Neural cell (in vitro differentiated cells): Measurements from ENCODE around the gene DYNLRB1. TPM values are rescaled to one million over a fixed set of nuclear protein-coding genes. Genes with fewer than 3 reads are reported as not detected.
A peak's percentile ranks its signal among the peaks of the same experiment; 100 is the strongest.

Experiments used
- H2AFZ ChIP-seq: fragments of 200-600, 300-800 bp; sonication (generic), shearing (Covaris generic); 2 replicates; pipeline ENCODE4 v1.6.0; 2014; ENCODE audit warnings: low read depth, mild to moderate bottlenecking, antibody characterized with exemption, low read length, moderate library complexity
- H3F3A ChIP-seq: fragments of 200-600 bp; shearing (Covaris generic); 2 replicates; pipeline ENCODE4 v1.6.1; 2016; ENCODE audit warnings: mild to moderate bottlenecking, moderate library complexity, mixed read lengths, antibody characterized with exemption, low read length; ENCODE audit not compliant: insufficient read depth, poor library complexity, severe bottlenecking
- H3K27ac ChIP-seq: fragments of 200-600, 300-800 bp; sonication (generic), shearing (Covaris generic); 2 replicates; pipeline ENCODE4 v1.5.1; 2014; ENCODE audit warnings: mild to moderate bottlenecking, low read length, moderate library complexity
- H3K27me3 ChIP-seq: fragments of 300-800, 200-600 bp; sonication (generic), shearing (Covaris generic); 2 replicates; pipeline ENCODE4 v1.6.0; 2014; ENCODE audit warnings: mild to moderate bottlenecking, low read depth, low read length, moderate library complexity; ENCODE audit not compliant: insufficient read depth
- H3K36me3 ChIP-seq: fragments of 300-800, 200-600 bp; sonication (generic), shearing (Covaris generic); 2 replicates; pipeline ENCODE4 v1.5.1; 2014; ENCODE audit warnings: mild to moderate bottlenecking, antibody characterized with exemption, low read length, moderate library complexity; ENCODE audit not compliant: insufficient read depth
- H3K4me2 ChIP-seq: fragments of 300-800, 200-600 bp; sonication (generic), shearing (Covaris generic); 2 replicates; pipeline ENCODE4 v1.6.0; 2014; ENCODE audit warnings: mild to moderate bottlenecking, low read length
- H3K4me3 ChIP-seq: fragments of 300-800, 200-600 bp; sonication (generic), shearing (Covaris generic); 2 replicates; pipeline ENCODE4 v1.5.1; 2014; ENCODE audit warnings: mild to moderate bottlenecking, low read length, moderate library complexity
- H3K79me2 ChIP-seq: fragments of 200-600 bp; shearing (Covaris generic); replicated peaks from 2 replicates; pipeline ENCODE4 v1.6.0; 2014; ENCODE audit warnings: mild to moderate bottlenecking, low read length, moderate library complexity; ENCODE audit not compliant: insufficient read depth
- H3K9ac ChIP-seq: fragments of 300-800, 200-600 bp; sonication (generic), shearing (Covaris generic); 2 replicates; pipeline ENCODE4 v1.6.1; 2016; ENCODE audit warnings: mild to moderate bottlenecking, low read length, mixed read lengths
- H3K9me2 ChIP-seq: fragments of 200-600 bp; shearing (Covaris generic); 2 replicates; pipeline ENCODE4 v1.6.1; 2016; ENCODE audit warnings: mild to moderate bottlenecking, low read length, mixed read lengths; ENCODE audit not compliant: insufficient read depth
- H3K9me3 ChIP-seq: fragments of 200-600, 300-800 bp; sonication (generic), shearing (Covaris generic); 2 replicates; pipeline ENCODE4 v1.6.1; 2016; ENCODE audit warnings: mild to moderate bottlenecking, mixed run types, low read length, moderate library complexity, mixed read lengths
- H4K20me1 ChIP-seq: fragments of 200-600 bp; shearing (Covaris generic); 2 replicates; pipeline ENCODE4 v1.6.1; 2016; ENCODE audit warnings: mild to moderate bottlenecking, mixed run types; ENCODE audit not compliant: insufficient read depth
- CTCF ChIP-seq: fragments of 450-650 bp; IDR thresholded peaks from 2 replicates; pipeline ENCODE4 v1.5.1; 2014; ENCODE audit warnings: antibody characterized with exemption, mild to moderate bottlenecking, moderate library complexity; ENCODE audit not compliant: poor library complexity, severe bottlenecking
- EP300 ChIP-seq: fragments of 450-650 bp; conservative IDR thresholded peaks from 2 replicates; pipeline ENCODE4 v1.6.1; 2014; ENCODE audit warnings: antibody characterized with exemption, mild to moderate bottlenecking, moderate library complexity; ENCODE audit not compliant: poor library complexity, severe bottlenecking
- EZH2 ChIP-seq: fragments of 200-600, 300-800 bp; shearing (Covaris generic), sonication (generic); IDR thresholded peaks from 2 replicates; pipeline ENCODE4 v1.6.1; 2014; ENCODE audit warnings: antibody characterized with exemption, low read length, borderline replicate concordance, mild to moderate bottlenecking; ENCODE audit not compliant: insufficient read depth, poor library complexity, severe bottlenecking
- RAD21 ChIP-seq: fragments of 450-650 bp; conservative IDR thresholded peaks from 2 replicates; pipeline ENCODE4 v1.6.1; 2014; ENCODE audit warnings: antibody characterized with exemption, mild to moderate bottlenecking, moderate library complexity
- REST ChIP-seq: IDR thresholded peaks from 2 replicates; pipeline ENCODE4 v1.6.1; 2012; ENCODE audit warnings: borderline replicate concordance
- SMC3 ChIP-seq: fragments of 450-650 bp; conservative IDR thresholded peaks from 2 replicates; pipeline ENCODE4 v1.6.1; 2014; ENCODE audit warnings: antibody characterized with exemption, mild to moderate bottlenecking, moderate library complexity; ENCODE audit not compliant: poor library complexity
- polyA plus RNA-seq: library from polyadenylated mRNA; depleted of rRNA; stranded (reverse); fragments of >200 nt; gene quantifications from 2 replicates; pipeline ENCODE4 v1.2.3, GENCODE V29; 2014

DYNLRB1 gene
- polyA plus RNA-seq, 1 donor from 2014 or later: 103 TPM

- Histone ChIP-seq H3K36me3 (no peaks in the 10 kb centered on the region), H3K27ac (no peak overlapping the region)
Observed at GRCh38 chr20:34538671-34539123, 22.5 kb downstream of the DYNLRB1 start.

GRCh38 chr20:34539756-34540155 is 23.5 kb downstream of the DYNLRB1 start:
- H2AFZ ChIP-seq: no peak overlapping the region
- no peaks in the 10 kb centered on the region for H3F3A ChIP-seq
- H3K9me2 ChIP-seq: no peaks in the 10 kb centered on the region
- no peaks in the 10 kb centered on the region for H3K27me3 ChIP-seq
- no peak overlapping the region for H3K27ac ChIP-seq
- no peaks in the 10 kb centered on the region for H3K36me3 ChIP-seq
- H3K79me2 ChIP-seq: no peaks in the 10 kb centered on the region
- TF ChIP-seq EZH2: no peak
- TF ChIP-seq SMC3: no peak
- TF ChIP-seq CTCF: no peak
- no peak for TF ChIP-seq REST
- TF ChIP-seq RAD21: no peak
- no peaks in the 10 kb centered on the region for H4K20me1 ChIP-seq
- H3K9me3 ChIP-seq: no peaks in the 10 kb centered on the region
- no peak overlapping the region for H3K9ac ChIP-seq
- no peak overlapping the region for H3K4me2 ChIP-seq
- H3K4me3 ChIP-seq: no peak overlapping the region

More at GRCh38 chr20:34538671-34539123, 22.5 kb downstream of the DYNLRB1 start:
- no peaks in the 10 kb centered on the region for H3K9me2 ChIP-seq
- H3K4me2 ChIP-seq: no peak overlapping the region
- H2AFZ ChIP-seq: no peak overlapping the region
- no peak overlapping the region for H3K9ac ChIP-seq
- no peaks in the 10 kb centered on the region for H4K20me1 ChIP-seq
- H3K4me3 ChIP-seq: no peak overlapping the region
- no peaks in the 10 kb centered on the region for H3K9me3 ChIP-seq
- TF ChIP-seq SMC3: no peak
- peak; percentile 48 for TF ChIP-seq CTCF
- no peak for TF ChIP-seq RAD21
- TF ChIP-seq EP300: no peak
- H3F3A ChIP-seq: no peaks in the 10 kb centered on the region
- H3K27me3 ChIP-seq: no peaks in the 10 kb centered on the region
- H3K79me2 ChIP-seq: no peaks in the 10 kb centered on the region
